Endodermal cell (in vitro differentiated cells): Measurements from ENCODE around the gene RAB4B. TPM values are rescaled to one million over a fixed set of nuclear protein-coding genes. Genes with fewer than 3 reads are reported as not detected.

Experiments used
- DNase-seq: peaks from one replicate; pipeline ENCODE4 v3.0.0-alpha.2; 2017
- H3K27ac ChIP-seq: 2 replicates; pipeline ENCODE4 v1.5.1; 2013; ENCODE audit warnings: mild to moderate bottlenecking, low read depth, low read length, moderate library complexity
- H3K27me3 ChIP-seq: 2 replicates; pipeline ENCODE4 v1.6.1; 2013; ENCODE audit warnings: mild to moderate bottlenecking, low read length, moderate library complexity; ENCODE audit not compliant: insufficient read depth, control insufficient read depth, poor library complexity, severe bottlenecking
- H3K36me3 ChIP-seq: 2 replicates; pipeline ENCODE4 v1.7.0; 2013; ENCODE audit warnings: mild to moderate bottlenecking, low read length, moderate library complexity; ENCODE audit not compliant: control insufficient read depth, insufficient read depth
- H3K4me1 ChIP-seq: one replicate; pipeline ENCODE4 v1.7.0; 2013; ENCODE audit warnings: low read length; ENCODE audit not compliant: control insufficient read depth, insufficient read depth
- H3K4me3 ChIP-seq: 2 replicates; pipeline ENCODE4 v1.5.1; 2013; ENCODE audit warnings: mild to moderate bottlenecking, low read length, moderate library complexity
- H3K9ac ChIP-seq: 2 replicates; pipeline ENCODE4 v1.6.1; 2013; ENCODE audit warnings: mild to moderate bottlenecking, low read length, moderate library complexity; ENCODE audit not compliant: poor library complexity, severe bottlenecking; ENCODE audit errors: extremely low read depth
- H3K9me3 ChIP-seq: 2 replicates; pipeline ENCODE4 v1.6.1; 2013; ENCODE audit warnings: mild to moderate bottlenecking, low read length, moderate library complexity; ENCODE audit not compliant: control insufficient read depth
- H3K27ac Mint-ChIP-seq: 2 replicates; pipeline ENCODE4 v1.8.0; 2020; ENCODE audit warnings: mixed read lengths
- H3K27me3 Mint-ChIP-seq: 2 replicates; pipeline ENCODE4 v1.8.0; 2021; ENCODE audit warnings: mild to moderate bottlenecking, mixed read lengths; ENCODE audit not compliant: insufficient read depth
- H3K36me3 Mint-ChIP-seq: 2 replicates; pipeline ENCODE4 v1.8.0; 2020; ENCODE audit warnings: low read depth, mixed read lengths
- H3K4me1 Mint-ChIP-seq: 2 replicates; pipeline ENCODE4 v1.8.0; 2020; ENCODE audit warnings: mixed read lengths
- H3K4me3 Mint-ChIP-seq: 2 replicates; pipeline ENCODE4 v1.8.0; 2020; ENCODE audit warnings: mild to moderate bottlenecking, moderate library complexity, mixed read lengths
- H3K9me3 Mint-ChIP-seq: 2 replicates; pipeline ENCODE4 v1.8.0; 2020; ENCODE audit warnings: mild to moderate bottlenecking, mixed read lengths
- WGBS, 2 experiments: methylation state at CpG; one replicate each; pipeline versions ENCODE4 v1.1.5 to v1.1.7; 2013; ENCODE audit warnings: missing lambda C conversion rate in 2 of 2, mixed read lengths in 1 of 2; ENCODE audit not compliant: insufficient coverage in 1 of 2, insufficient read length in 1 of 2; 5-methylcytosine and 5-hydroxymethylcytosine counted together
- total RNA-seq, 2 donors: library from RNA; stranded (reverse); fragmentation: NEBNext Ultra II Directional in 1 of 2; extraction: Animal tissue kit (Norgen Biotek cat#: 25700) in 1 of 2; gene quantifications; 2 replicates in 1 of 2; 3 replicates in 1 of 2; pipeline ENCODE4 v1.2.1, GENCODE V29; 2021
- TF ChIP-seq, protein P1 (sequence below): fragments of 200-600 bp; sonication (generic); conservative IDR thresholded peaks from 2 replicates; pipeline ENCODE4 v1.5.0; 2021; ENCODE audit warnings: antibody characterized with exemption, mild to moderate bottlenecking

Gene RAB4B
- total RNA-seq, 2 donors from 2014 or later, result 29.2 to 34.1 TPM

DNA sequence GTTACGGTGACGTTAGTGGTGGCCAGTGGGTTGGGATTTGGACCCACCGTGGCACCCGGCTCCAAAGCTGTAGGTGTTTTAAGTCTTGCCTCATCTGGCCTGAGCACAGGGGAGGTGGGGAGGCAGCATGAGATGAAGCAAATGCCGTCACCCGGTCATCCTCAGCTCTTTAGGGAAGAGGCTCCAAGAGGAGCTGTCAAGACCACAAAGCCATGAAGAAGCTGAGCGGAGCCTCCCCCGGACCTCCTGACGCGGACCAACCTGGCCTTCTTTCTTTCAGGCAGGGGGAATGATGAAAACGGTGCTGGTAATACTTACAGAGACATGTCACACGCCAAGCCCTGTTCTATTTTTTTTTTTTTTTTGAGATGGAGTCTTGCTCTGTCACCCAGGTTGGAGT, 35.2 kb upstream of the RAB4B start:
- Mint-ChIP-seq H3K4me1 (peaks cover 3% of the 10 kb centered on the region), H3K9me3 (no peaks in the 10 kb centered on the region), H3K36me3 (peaks cover 16% of the 10 kb centered on the region), H3K27ac (no peak overlapping the region), H3K27me3 (no peaks in the 10 kb centered on the region), H3K4me3 (no peak overlapping the region)
- Histone ChIP-seq H3K27me3 (no peaks in the 10 kb centered on the region), H3K27ac (no peak overlapping the region), H3K36me3 (peaks cover 11% of the 10 kb centered on the region), H3K4me3 (no peak overlapping the region), H3K9ac (no peak overlapping the region), H3K4me1 (no peaks in the 10 kb centered on the region), H3K9me3 (no peaks in the 10 kb centered on the region)
- WGBS, 2 experiments, result 92 to 96% methylated on average over 7 to 12 of the region's 12 CpGs
- TF ChIP-seq, protein P1, sequence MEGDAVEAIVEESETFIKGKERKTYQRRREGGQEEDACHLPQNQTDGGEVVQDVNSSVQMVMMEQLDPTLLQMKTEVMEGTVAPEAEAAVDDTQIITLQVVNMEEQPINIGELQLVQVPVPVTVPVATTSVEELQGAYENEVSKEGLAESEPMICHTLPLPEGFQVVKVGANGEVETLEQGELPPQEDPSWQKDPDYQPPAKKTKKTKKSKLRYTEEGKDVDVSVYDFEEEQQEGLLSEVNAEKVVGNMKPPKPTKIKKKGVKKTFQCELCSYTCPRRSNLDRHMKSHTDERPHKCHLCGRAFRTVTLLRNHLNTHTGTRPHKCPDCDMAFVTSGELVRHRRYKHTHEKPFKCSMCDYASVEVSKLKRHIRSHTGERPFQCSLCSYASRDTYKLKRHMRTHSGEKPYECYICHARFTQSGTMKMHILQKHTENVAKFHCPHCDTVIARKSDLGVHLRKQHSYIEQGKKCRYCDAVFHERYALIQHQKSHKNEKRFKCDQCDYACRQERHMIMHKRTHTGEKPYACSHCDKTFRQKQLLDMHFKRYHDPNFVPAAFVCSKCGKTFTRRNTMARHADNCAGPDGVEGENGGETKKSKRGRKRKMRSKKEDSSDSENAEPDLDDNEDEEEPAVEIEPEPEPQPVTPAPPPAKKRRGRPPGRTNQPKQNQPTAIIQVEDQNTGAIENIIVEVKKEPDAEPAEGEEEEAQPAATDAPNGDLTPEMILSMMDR, result no peak
- no peak for DNase-seq

DNA sequence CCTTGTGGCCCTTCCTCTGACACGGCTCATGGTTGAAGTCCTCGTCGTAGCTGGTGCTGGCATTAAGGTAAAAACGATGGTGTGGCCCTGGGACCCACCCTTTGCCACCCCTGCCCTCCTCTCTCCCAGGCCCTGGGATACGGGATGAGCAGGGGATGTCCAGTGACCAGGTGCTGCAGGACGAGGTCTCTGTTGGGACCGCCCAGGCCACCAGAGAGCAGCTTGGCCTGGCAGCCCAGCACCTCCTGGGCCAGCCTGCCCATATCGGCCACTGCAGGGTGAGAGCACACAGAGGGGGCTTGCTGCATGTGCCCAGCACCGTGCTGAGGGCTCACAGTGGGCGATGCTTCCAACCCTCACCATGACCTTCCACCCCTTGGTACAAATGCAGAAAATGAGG, 34.1 kb upstream of the RAB4B start:
- H3K4me1 Mint-ChIP-seq, result peaks cover 3% of the 10 kb centered on the region
- WGBS, 2 experiments, result 97 to 100% methylated on average over 5 to 10 of the region's 10 CpGs
- Histone ChIP-seq H3K36me3 (peaks cover 4% of the 10 kb centered on the region), H3K9ac (no peak overlapping the region), H3K27me3 (no peaks in the 10 kb centered on the region), H3K9me3 (no peaks in the 10 kb centered on the region), H3K27ac (no peak overlapping the region), H3K4me1 (no peaks in the 10 kb centered on the region), H3K4me3 (no peak overlapping the region)
- H3K4me3 Mint-ChIP-seq, result no peak overlapping the region
- H3K36me3 Mint-ChIP-seq, result peaks cover 13% of the 10 kb centered on the region
- DNase-seq, result no peak
- H3K27ac Mint-ChIP-seq, result no peak overlapping the region
- no peaks in the 10 kb centered on the region for H3K27me3 Mint-ChIP-seq
- TF ChIP-seq, protein P1, result no peak
- no peaks in the 10 kb centered on the region for H3K9me3 Mint-ChIP-seq

DNA sequence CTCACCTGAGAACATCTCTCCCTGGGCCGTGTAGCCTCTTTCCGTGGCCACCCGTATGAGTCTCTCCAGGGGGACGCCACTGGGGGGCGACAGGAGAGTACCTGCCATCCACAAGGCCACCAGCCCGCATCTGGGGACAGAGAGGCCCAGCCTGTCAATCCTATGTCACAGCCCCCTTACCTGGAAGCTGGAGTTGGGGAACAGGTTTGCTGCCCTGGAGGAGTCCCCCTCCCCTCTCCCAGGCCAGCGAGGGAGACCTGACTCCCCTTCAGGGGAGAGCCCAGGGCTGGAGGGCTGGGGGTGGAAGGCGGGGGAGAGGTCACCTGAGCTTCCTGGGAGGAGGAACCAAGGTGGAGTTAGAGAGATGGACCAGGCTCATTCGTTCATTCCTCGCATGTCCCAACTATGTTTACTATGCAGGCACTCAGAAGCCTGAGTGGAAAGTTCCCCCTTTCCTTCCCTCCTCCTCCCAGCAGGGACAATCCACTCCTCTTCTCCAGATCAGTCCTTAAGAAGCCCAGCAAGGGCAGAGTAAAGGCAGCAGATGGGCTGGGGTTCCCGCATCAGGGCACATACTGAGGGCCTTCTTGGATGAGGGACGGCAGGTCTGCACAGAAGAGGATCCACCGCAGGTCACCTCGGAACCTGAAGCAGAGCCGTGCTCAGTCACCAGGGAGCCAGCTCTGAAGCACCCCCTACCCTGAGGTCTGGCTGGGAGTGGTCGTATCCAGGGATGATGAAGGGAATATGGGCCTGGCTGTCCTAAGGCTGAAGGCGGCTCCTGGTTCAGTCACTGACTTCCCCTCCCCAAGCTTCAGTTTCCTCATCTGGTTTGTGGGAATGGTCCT, 33.3 kb upstream of the RAB4B start:
- DNase-seq, result peak; percentile 87
- 78 to 85% methylated on average over 13 to 17 of the region's 17 CpGs for WGBS, 2 experiments

More for the DNA sequence above, 33.3 kb upstream of the RAB4B start:
- no peaks in the 10 kb centered on the region for H3K9me3 Mint-ChIP-seq
- H3K4me1 ChIP-seq, result peaks cover 8% of the 10 kb centered on the region
- H3K27ac ChIP-seq, result peak overlapping the region; percentile 49
- peak overlapping the region; percentile 74 for H3K27ac Mint-ChIP-seq
- H3K9ac ChIP-seq, result no peak overlapping the region
- no peaks in the 10 kb centered on the region for H3K27me3 ChIP-seq
- peaks cover 8% of the 10 kb centered on the region for H3K4me1 Mint-ChIP-seq
- H3K36me3 ChIP-seq, result peaks cover 2% of the 10 kb centered on the region
- H3K9me3 ChIP-seq, result no peaks in the 10 kb centered on the region
- no peak overlapping the region for H3K4me3 ChIP-seq
- TF ChIP-seq, protein P1, result peak; percentile 64
- no peak overlapping the region for H3K4me3 Mint-ChIP-seq
- peaks cover 7% of the 10 kb centered on the region for H3K36me3 Mint-ChIP-seq
- H3K27me3 Mint-ChIP-seq, result no peaks in the 10 kb centered on the region
